Glutamatergic neuron (in vitro differentiated cells): Measurements from ENCODE around the gene LANCL3. TPM values are rescaled to one million over a fixed set of nuclear protein-coding genes. Genes with fewer than 3 reads are reported as not detected.

Source experiments
- DNase-seq: peaks from one replicate; pipeline ENCODE4 v3.0.0; 2022
- H3K27ac Mint-ChIP-seq: one replicate; pipeline ENCODE4 v1.8.0; 2020; ENCODE audit warnings: mild to moderate bottlenecking, mixed read lengths, inconsistent platforms; ENCODE audit not compliant: unreplicated experiment
- H3K27me3 Mint-ChIP-seq: one replicate; pipeline ENCODE4 v1.8.0; 2020; ENCODE audit warnings: mild to moderate bottlenecking, moderate library complexity, mixed read lengths, inconsistent platforms; ENCODE audit not compliant: unreplicated experiment
- H3K36me3 Mint-ChIP-seq: one replicate; pipeline ENCODE4 v1.8.0; 2020; ENCODE audit warnings: mild to moderate bottlenecking, mixed read lengths, inconsistent platforms; ENCODE audit not compliant: unreplicated experiment
- H3K4me1 Mint-ChIP-seq: one replicate; pipeline ENCODE4 v1.8.0; 2020; ENCODE audit warnings: mild to moderate bottlenecking, low read depth, mixed read lengths, inconsistent platforms; ENCODE audit not compliant: unreplicated experiment
- H3K4me3 Mint-ChIP-seq: one replicate; pipeline ENCODE4 v1.8.0; 2020; ENCODE audit warnings: mild to moderate bottlenecking, mixed read lengths, inconsistent platforms; ENCODE audit not compliant: unreplicated experiment
- H3K9me3 Mint-ChIP-seq: one replicate; pipeline ENCODE4 v1.8.0; 2020; ENCODE audit warnings: mild to moderate bottlenecking, moderate library complexity, mixed read lengths, inconsistent platforms; ENCODE audit not compliant: unreplicated experiment
- CTCF ChIP-seq: fragments of 200-600 bp; sonication (generic); IDR thresholded peaks from one replicate; pipeline ENCODE4 v1.5.0; 2021; ENCODE audit not compliant: partially characterized antibody, unreplicated experiment
- total RNA-seq: library from RNA; stranded (reverse); fragmentation: NEBNext Ultra II Directional; extraction: Animal tissue kit (Norgen Biotek cat#: 25700); gene quantifications from one replicate; pipeline ENCODE4 v1.2.1, GENCODE V29; 2021; ENCODE audit not compliant: unreplicated experiment

Gene LANCL3
- total RNA-seq, 1 donor from 2014 or later = 1.1 TPM

- no peak for TF ChIP-seq CTCF
- no peaks in the 10 kb centered on the region for H3K4me1 Mint-ChIP-seq
- no peak overlapping the region for H3K4me3 Mint-ChIP-seq
- no peaks in the 10 kb centered on the region for H3K27me3 Mint-ChIP-seq
- H3K27ac Mint-ChIP-seq = no peak overlapping the region
- peaks cover 1% of the 10 kb centered on the region for H3K9me3 Mint-ChIP-seq
- H3K36me3 Mint-ChIP-seq = no peaks in the 10 kb centered on the region
- DNase-seq = no peak
Observed at GRCh38 chrX:37613933-37614332, 42.5 kb downstream of the LANCL3 start.

GRCh38 chrX:37627602-37628001, 56.1 kb downstream of the LANCL3 start:
- TF ChIP-seq CTCF = no peak
- Mint-ChIP-seq H3K27me3 (no peaks in the 10 kb centered on the region), H3K4me1 (no peaks in the 10 kb centered on the region), H3K36me3 (no peaks in the 10 kb centered on the region), H3K27ac (no peak overlapping the region), H3K9me3 (no peaks in the 10 kb centered on the region), H3K4me3 (no peak overlapping the region)
- no peak for DNase-seq

GRCh38 chrX:37638047-37638446, 66.6 kb downstream of the LANCL3 start:
- H3K36me3 Mint-ChIP-seq = peaks cover 3% of the 10 kb centered on the region
- no peaks in the 10 kb centered on the region for H3K27me3 Mint-ChIP-seq
- DNase-seq = no peak
- no peak overlapping the region for H3K4me3 Mint-ChIP-seq
- no peak overlapping the region for H3K27ac Mint-ChIP-seq
- peaks cover 1% of the 10 kb centered on the region for H3K4me1 Mint-ChIP-seq
- H3K9me3 Mint-ChIP-seq = peaks cover 1% of the 10 kb centered on the region
- no peak for TF ChIP-seq CTCF

GRCh38 chrX:37640142-37640541, 68.7 kb downstream of the LANCL3 start:
- DNase-seq = no peak
- Mint-ChIP-seq H3K27me3 (no peaks in the 10 kb centered on the region), H3K4me3 (no peak overlapping the region), H3K36me3 (peaks cover 3% of the 10 kb centered on the region), H3K4me1 (peaks cover 3% of the 10 kb centered on the region), H3K9me3 (peaks cover 1% of the 10 kb centered on the region), H3K27ac (no peak overlapping the region)
- TF ChIP-seq CTCF = no peak

GRCh38 chrX:37641859-37642258, 70.4 kb downstream of the LANCL3 start:
- peak overlapping the region; percentile 20 for H3K4me3 Mint-ChIP-seq
- H3K4me1 Mint-ChIP-seq = peaks cover 10% of the 10 kb centered on the region
- TF ChIP-seq CTCF = no peak
- peaks cover 3% of the 10 kb centered on the region for H3K36me3 Mint-ChIP-seq
- H3K9me3 Mint-ChIP-seq = peaks cover 1% of the 10 kb centered on the region
- DNase-seq = no peak
- H3K27ac Mint-ChIP-seq = no peak overlapping the region
- no peaks in the 10 kb centered on the region for H3K27me3 Mint-ChIP-seq
